Tibial nerve (tissue), 4 donors: Measurements from ENCODE around the gene FMN2. TPM values are rescaled to one million over a fixed set of nuclear protein-coding genes. Genes with fewer than 3 reads are reported as not detected.
A peak's percentile ranks its signal among the peaks of the same experiment; 100 is the strongest.

ENCODE experiments used
- DNase-seq, 2 donors: peaks; one replicate each; pipeline ENCODE4 v3.0.0-alpha.2; 2019; ENCODE audit warnings: low spot score in 2 of 2
- H3K27ac ChIP-seq, 4 donors: fragments of 200-600 bp; sonication (generic) in 3 of 4; one replicate each; pipeline ENCODE4 v1.5.1; 2017 to 2019; ENCODE audit warnings: mild to moderate bottlenecking in 1 of 4
- H3K27me3 ChIP-seq, 2 donors: fragments of 200-600 bp; sonication (generic) in 1 of 2; one replicate each; pipeline versions ENCODE4 v1.5.1 to v1.6.0; 2017 to 2019
- H3K36me3 ChIP-seq, 3 donors: fragments of 200-600 bp; sonication (generic); one replicate each; pipeline ENCODE4 v1.5.1; 2018 to 2019
- H3K4me1 ChIP-seq, 4 donors: fragments of 200-600 bp; sonication (generic) in 3 of 4; one replicate each; pipeline ENCODE4 v1.5.1; 2017 to 2019
- H3K4me3 ChIP-seq, 4 donors: fragments of 200-600 bp; sonication (generic) in 3 of 4; one replicate each; pipeline ENCODE4 v1.5.1; 2017 to 2019; ENCODE audit warnings: mild to moderate bottlenecking in 1 of 4, moderate library complexity in 1 of 4
- H3K9me3 ChIP-seq, 4 donors: fragments of 200-600 bp; sonication (generic) in 3 of 4; one replicate each; pipeline ENCODE4 v1.5.1; 2017 to 2019
- EP300 ChIP-seq, 2 donors: sonication (generic); formaldehyde crosslinking; IDR thresholded peaks; one replicate each; pipeline ENCODE4 v1.6.1; 2017; ENCODE audit warnings: antibody characterized with exemption in 2 of 2, mild to moderate bottlenecking in 1 of 2
- POLR2A ChIP-seq, 2 donors: fragments of 450-650 bp; IDR thresholded peaks; one replicate each; pipeline ENCODE4 v1.6.1; 2017; ENCODE audit warnings: antibody characterized with exemption in 2 of 2, mild to moderate bottlenecking in 2 of 2, moderate library complexity in 2 of 2
- WGBS, 2 donors: methylation state at CpG; one replicate each; pipeline ENCODE4 v1.1.5; 2018; 5-methylcytosine and 5-hydroxymethylcytosine counted together
- total RNA-seq, 4 donors: library from RNA; depleted of rRNA; stranded (reverse); fragments of >200 nt; gene quantifications; one replicate each; pipeline ENCODE4 v1.1.0, GENCODE V29; 2016
- TF ChIP-seq, protein P1 (sequence below), 5 experiments: fragments of 200-600 bp in 3 of 5; fragments of 450-650 bp in 2 of 5; sonication (generic) in 3 of 5; IDR thresholded peaks; one replicate each; pipeline ENCODE4 v1.5.1; 2016 to 2019; ENCODE audit warnings: antibody characterized with exemption in 5 of 5, mild to moderate bottlenecking in 3 of 5, moderate library complexity in 2 of 5

FMN2 gene
- total RNA-seq, 4 donors from 2014 or later, result 16.7 to 24.9 (median 24.4) TPM

DNA sequence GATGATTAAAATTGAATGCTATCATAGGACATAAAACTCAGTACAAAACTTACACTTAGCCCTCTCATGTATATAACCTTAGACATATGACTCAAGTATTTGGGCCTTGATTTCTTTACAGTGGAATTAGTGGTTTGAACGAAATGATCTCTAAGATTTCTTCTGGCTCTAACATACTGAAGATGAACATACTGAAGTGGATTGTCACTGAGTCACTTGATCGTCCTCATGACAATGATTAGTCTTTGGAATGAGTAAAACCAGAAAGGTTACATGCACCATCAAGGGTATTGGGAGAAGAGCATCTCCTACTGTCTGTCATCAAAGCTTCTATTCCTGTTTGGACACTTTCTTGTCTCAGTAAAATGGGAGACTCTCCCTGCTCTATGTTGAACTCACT is 17.4 kb downstream of the FMN2 start:
- WGBS, 2 donors, result 85 to 88% methylated on average over 2 of the region's 2 CpGs
- Histone ChIP-seq H3K27me3 (no peaks in the 10 kb centered on the region), H3K9me3 (no peaks in the 10 kb centered on the region), H3K36me3 (no peaks in the 10 kb centered on the region), H3K4me3 (no peak overlapping the region), H3K4me1 (peaks cover 0 to 8% (median 0%) of the 10 kb centered on the region in 4 donors), H3K27ac (no peak overlapping the region)
- DNase-seq, result no peak
- TF ChIP-seq, protein P1, sequence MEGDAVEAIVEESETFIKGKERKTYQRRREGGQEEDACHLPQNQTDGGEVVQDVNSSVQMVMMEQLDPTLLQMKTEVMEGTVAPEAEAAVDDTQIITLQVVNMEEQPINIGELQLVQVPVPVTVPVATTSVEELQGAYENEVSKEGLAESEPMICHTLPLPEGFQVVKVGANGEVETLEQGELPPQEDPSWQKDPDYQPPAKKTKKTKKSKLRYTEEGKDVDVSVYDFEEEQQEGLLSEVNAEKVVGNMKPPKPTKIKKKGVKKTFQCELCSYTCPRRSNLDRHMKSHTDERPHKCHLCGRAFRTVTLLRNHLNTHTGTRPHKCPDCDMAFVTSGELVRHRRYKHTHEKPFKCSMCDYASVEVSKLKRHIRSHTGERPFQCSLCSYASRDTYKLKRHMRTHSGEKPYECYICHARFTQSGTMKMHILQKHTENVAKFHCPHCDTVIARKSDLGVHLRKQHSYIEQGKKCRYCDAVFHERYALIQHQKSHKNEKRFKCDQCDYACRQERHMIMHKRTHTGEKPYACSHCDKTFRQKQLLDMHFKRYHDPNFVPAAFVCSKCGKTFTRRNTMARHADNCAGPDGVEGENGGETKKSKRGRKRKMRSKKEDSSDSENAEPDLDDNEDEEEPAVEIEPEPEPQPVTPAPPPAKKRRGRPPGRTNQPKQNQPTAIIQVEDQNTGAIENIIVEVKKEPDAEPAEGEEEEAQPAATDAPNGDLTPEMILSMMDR (IDR thresholded peaks at IDR 0.05), result no peak
- no peak for TF ChIP-seq POLR2A (IDR thresholded peaks at IDR 0.05)
- no peak for TF ChIP-seq EP300 (IDR thresholded peaks at IDR 0.05)

GRCh38 chr1:240109920-240110636 is 18.4 kb downstream of the FMN2 start:
- H3K4me1 ChIP-seq, result peaks cover 0 to 8% (median 0%) of the 10 kb centered on the region in 4 donors
- WGBS, 2 donors, result 63 to 68% methylated on average over 5 of the region's 5 CpGs
- no peak for TF ChIP-seq POLR2A (IDR thresholded peaks at IDR 0.05)
- TF ChIP-seq, protein P1 (IDR thresholded peaks at IDR 0.05), result no peak
- no peak for TF ChIP-seq EP300 (IDR thresholded peaks at IDR 0.05)
- no peaks in the 10 kb centered on the region for H3K27me3 ChIP-seq
- DNase-seq, result no peak
- peak overlapping the region in 2 of 4 donors; percentile 4 to 13 for H3K27ac ChIP-seq
- H3K36me3 ChIP-seq, result no peaks in the 10 kb centered on the region
- H3K9me3 ChIP-seq, result no peaks in the 10 kb centered on the region
- no peak overlapping the region for H3K4me3 ChIP-seq

DNA sequence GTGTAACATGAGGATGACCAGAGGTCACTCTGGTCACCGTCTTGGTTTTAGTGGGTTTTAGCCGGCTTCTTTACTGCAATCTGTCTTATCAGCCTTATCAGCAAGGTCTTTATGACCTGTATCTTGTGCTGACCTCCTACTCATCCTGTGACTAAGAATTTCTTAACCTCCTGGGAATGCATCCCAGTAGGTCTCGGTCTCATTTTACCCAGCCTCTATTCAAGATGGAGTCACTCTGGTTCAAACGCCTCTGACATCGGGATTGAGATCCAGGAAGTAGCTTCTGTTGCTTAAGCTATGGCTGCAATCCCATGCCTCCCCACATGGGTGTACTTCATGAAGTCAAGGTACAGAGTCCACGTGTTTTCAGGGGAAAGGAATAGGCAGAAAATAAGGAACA is 19.9 kb downstream of the FMN2 start:
- peaks cover 0 to 10% (median 4%) of the 10 kb centered on the region in 4 donors for H3K4me1 ChIP-seq
- no peaks in the 10 kb centered on the region for H3K36me3 ChIP-seq
- no peaks in the 10 kb centered on the region for H3K9me3 ChIP-seq
- whole genome bisulfite sequencing, 2 donors, result 80 to 83% methylated on average over 6 of the region's 6 CpGs
- peak overlapping the region in 1 of 4 donors; percentile 6 for H3K27ac ChIP-seq
- TF ChIP-seq EP300 (IDR thresholded peaks at IDR 0.05), result no peak
- DNase-seq, result no peak
- no peaks in the 10 kb centered on the region for H3K27me3 ChIP-seq
- no peak overlapping the region for H3K4me3 ChIP-seq

GRCh38 chr1:240114222-240114621 is 22.5 kb downstream of the FMN2 start:
- Histone ChIP-seq H3K27me3 (no peaks in the 10 kb centered on the region), H3K4me3 (no peak overlapping the region), H3K9me3 (no peaks in the 10 kb centered on the region), H3K36me3 (no peaks in the 10 kb centered on the region), H3K4me1 (peaks cover 0 to 23% (median 7%) of the 10 kb centered on the region in 4 donors), H3K27ac (no peak overlapping the region)
- 29 to 35% methylated on average over 1 of the region's 1 CpG for WGBS, 2 donors
- TF ChIP-seq EP300 (IDR thresholded peaks at IDR 0.05), result no peak
- TF ChIP-seq, protein P1 (IDR thresholded peaks at IDR 0.05), result no peak
- no peak for TF ChIP-seq POLR2A (IDR thresholded peaks at IDR 0.05)
- DNase-seq, result no peak

GRCh38 chr1:240115831-240116230 is 24.1 kb downstream of the FMN2 start:
- 76 to 89% methylated on average over 6 of the region's 6 CpGs for WGBS, 2 donors
- Histone ChIP-seq H3K4me1 (peaks cover 0 to 23% (median 6%) of the 10 kb centered on the region in 4 donors), H3K27ac (peak overlapping the region in 1 of 4 donors; percentile 41), H3K36me3 (no peaks in the 10 kb centered on the region), H3K9me3 (no peaks in the 10 kb centered on the region), H3K4me3 (no peak overlapping the region), H3K27me3 (no peaks in the 10 kb centered on the region)
- DNase-seq, result no peak
- TF ChIP-seq, protein P1 (IDR thresholded peaks at IDR 0.05), result no peak
- TF ChIP-seq POLR2A (IDR thresholded peaks at IDR 0.05), result no peak
- no peak for TF ChIP-seq EP300 (IDR thresholded peaks at IDR 0.05)
